ENCODE results near the gene HMOX1.

Gene HMOX1

GRCh38 chr22:35344956-35345690 lies 35.8 kb upstream of the HMOX1 start:
- ChIA-PET CTCF (no interaction called here), POLR2A (no interaction called here)
- no peak for DNase-seq (ENCODE audit: low read depth, low spot score)
- TF ChIP-seq CTCF (IDR thresholded peaks at IDR 0.05; ENCODE audit: insufficient read depth, low read length, missing control alignments), result no peak
- H3K4me3 ChIP-seq (ENCODE audit: low read depth, low read length), result no peak overlapping the region

- POLR2A ChIA-PET, result no interaction called here
- no peak for TF ChIP-seq CTCF (IDR thresholded peaks at IDR 0.05; ENCODE audit: insufficient read depth, low read length, missing control alignments)
- CTCF ChIA-PET, result interaction anchor here (0.8 to 5.8 kb wide), 2 partner anchors 21 to 237 kb away, joined by 3 to 53 read pairs; no protein-coding TSS in a partner anchor
- H3K4me3 ChIP-seq (ENCODE audit: low read depth, low read length), result no peak overlapping the region
- no peak for DNase-seq (ENCODE audit: low read depth, low spot score)
These were observed 34.9 kb upstream of the HMOX1 start for GRCh38 chr22:35345808-35346505.

GRCh38 chr22:35346596-35347220 lies 34.2 kb upstream of the HMOX1 start:
- CTCF ChIA-PET, result interaction anchor here (0.8 to 5.8 kb wide), 3 partner anchors 9 to 236 kb away, joined by 3 to 53 read pairs (median 4); no protein-coding TSS in a partner anchor
- H3K4me3 ChIP-seq (ENCODE audit: low read depth, low read length), result no peak overlapping the region
- no peak for DNase-seq (ENCODE audit: low read depth, low spot score)
- POLR2A ChIA-PET, result no interaction called here
- no peak for TF ChIP-seq CTCF (IDR thresholded peaks at IDR 0.05; ENCODE audit: insufficient read depth, low read length, missing control alignments)

- DNase-seq (ENCODE audit: low read depth, low spot score), result no peak
- no peak for TF ChIP-seq CTCF (IDR thresholded peaks at IDR 0.05; ENCODE audit: insufficient read depth, low read length, missing control alignments)
- CTCF ChIA-PET, result interaction anchor here (1.6 to 5.8 kb wide), 2 partner anchors 10 to 236 kb away, joined by 4 to 53 read pairs; no protein-coding TSS in a partner anchor
- no peak overlapping the region for H3K4me3 ChIP-seq (ENCODE audit: low read depth, low read length)
- POLR2A ChIA-PET, result no interaction called here
These were observed 33.4 kb upstream of the HMOX1 start for GRCh38 chr22:35347462-35347861.

- CTCF ChIA-PET, result interaction anchor here (0.6 to 5.8 kb wide), 5 partner anchors 10 to 235 kb away, joined by 3 to 53 read pairs (median 3); no protein-coding TSS in a partner anchor
- POLR2A ChIA-PET, result no interaction called here
- TF ChIP-seq CTCF (IDR thresholded peaks at IDR 0.05; ENCODE audit: insufficient read depth, low read length, missing control alignments), result no peak
These were observed 32.8 kb upstream of the HMOX1 start for GRCh38 chr22:35348026-35348590.

More at GRCh38 chr22:35348026-35348590, 32.8 kb upstream of the HMOX1 start:
- no peak for DNase-seq (ENCODE audit: low read depth, low spot score)
- H3K4me3 ChIP-seq (ENCODE audit: low read depth, low read length), result no peak overlapping the region

Measured in AG04449 (cell line).